HepG2 (cell line): ENCODE measurements around the gene SHMT1. TPM values are rescaled to one million over a fixed set of nuclear protein-coding genes. Genes with fewer than 3 reads are reported as not detected.

Source experiments
- CCDC6 ChIP-seq: sonication (generic); formaldehyde crosslinking; IDR thresholded peaks from 2 replicates; pipeline ENCODE4 v1.8.1; 2022; ENCODE audit warnings: mild to moderate bottlenecking, missing genetic modification reagents, moderate library complexity
- DZIP1 ChIP-seq: sonication (generic); formaldehyde crosslinking; IDR thresholded peaks from 2 replicates; pipeline ENCODE4 v1.5.0; 2020; ENCODE audit warnings: mild to moderate bottlenecking, missing genetic modification reagents
- FOXJ3 ChIP-seq: sonication (generic); formaldehyde crosslinking; IDR thresholded peaks from 2 replicates; pipeline ENCODE4 v1.4.0; 2020; ENCODE audit warnings: missing genetic modification reagents, mild to moderate bottlenecking, borderline replicate concordance
- HNRNPH1 ChIP-seq: fragments of 200-400 bp; formaldehyde crosslinking; optimal IDR thresholded peaks from 2 replicates; pipeline ENCODE3; 2017; ENCODE audit warnings: mild to moderate bottlenecking, low read depth, low read length
- NCOA5 ChIP-seq: sonication (generic); formaldehyde crosslinking; IDR thresholded peaks from 2 replicates; pipeline ENCODE4 v1.4.0; 2020; ENCODE audit warnings: missing genetic modification reagents
- NRL ChIP-seq: sonication (generic); formaldehyde crosslinking; IDR thresholded peaks from 2 replicates; pipeline ENCODE4 v1.5.0; 2020; ENCODE audit warnings: missing genetic modification reagents, mild to moderate bottlenecking, moderate library complexity, borderline replicate concordance
- TFE3 ChIP-seq: IDR thresholded peaks from 2 replicates; pipeline ENCODE4 v1.6.1; 2016
- ZNF20 ChIP-seq: sonication (generic); formaldehyde crosslinking; IDR thresholded peaks from 2 replicates; pipeline ENCODE4 v1.4.0; 2020; ENCODE audit warnings: mild to moderate bottlenecking, moderate library complexity, missing genetic modification reagents
- ZNF33A ChIP-seq: sonication (generic); formaldehyde crosslinking; IDR thresholded peaks from 2 replicates; pipeline ENCODE4 v1.5.1; 2020; ENCODE audit warnings: missing genetic modification reagents, mild to moderate bottlenecking, moderate library complexity, borderline replicate concordance
- ZNF709 ChIP-seq: sonication (generic); formaldehyde crosslinking; IDR thresholded peaks from 2 replicates; pipeline ENCODE4 v1.5.0; 2020; ENCODE audit warnings: mild to moderate bottlenecking, missing genetic modification reagents
- polyA plus RNA-seq, 8 experiments: library from polyadenylated mRNA; depleted of rRNA in 3 of 8; stranded (reverse) in 7 of 8; unstranded in 1 of 8; fragments of >200 nt; fragmentation: Illumina TruSeq in 4 of 8; extraction: Trizol in 4 of 8; gene quantifications; 2 replicates each; pipeline versions ENCODE4 v1.2.1 to v1.2.3, GENCODE V29; 2011 to 2016; ENCODE audit warnings: low read depth in 4 of 8, missing spikeins in 1 of 8, mixed read lengths in 1 of 8; ENCODE audit not compliant: insufficient read depth in 1 of 8
- total RNA-seq, 5 experiments: library from RNA; depleted of rRNA; stranded (reverse); fragments of >200 nt; fragmentation: Illumina TruSeq; extraction: Trizol; gene quantifications; 2 replicates each; pipeline ENCODE4 v1.2.3, GENCODE V29; 2016; ENCODE audit warnings: low read depth in 1 of 5
- TF ChIP-seq, protein P1 (sequence below): conservative IDR thresholded peaks from 2 replicates; pipeline ENCODE4 v1.6.1; 2018; ENCODE audit warnings: missing genetic modification reagents
- TF ChIP-seq, protein P2 (sequence below): sonication (generic); formaldehyde crosslinking; IDR thresholded peaks from 2 replicates; pipeline ENCODE4 v1.4.0; 2020; ENCODE audit warnings: mild to moderate bottlenecking, missing genetic modification reagents
- TF ChIP-seq, protein P3 (sequence below): sonication (generic); formaldehyde crosslinking; IDR thresholded peaks from 2 replicates; pipeline ENCODE4 v1.4.0; 2020; ENCODE audit warnings: mild to moderate bottlenecking, missing genetic modification reagents
- TF ChIP-seq, protein P4 (sequence below): sonication (generic); formaldehyde crosslinking; IDR thresholded peaks from 2 replicates; pipeline ENCODE4 v1.4.0; 2020; ENCODE audit warnings: missing genetic modification reagents

SHMT1 gene
- total and polyA plus RNA-seq, 2 of the 13 experiments (the other 11 are each of a cell fraction or from before 2014, with no cell fraction given), result 21.3 to 48.8 TPM

- TF ChIP-seq, protein P1, sequence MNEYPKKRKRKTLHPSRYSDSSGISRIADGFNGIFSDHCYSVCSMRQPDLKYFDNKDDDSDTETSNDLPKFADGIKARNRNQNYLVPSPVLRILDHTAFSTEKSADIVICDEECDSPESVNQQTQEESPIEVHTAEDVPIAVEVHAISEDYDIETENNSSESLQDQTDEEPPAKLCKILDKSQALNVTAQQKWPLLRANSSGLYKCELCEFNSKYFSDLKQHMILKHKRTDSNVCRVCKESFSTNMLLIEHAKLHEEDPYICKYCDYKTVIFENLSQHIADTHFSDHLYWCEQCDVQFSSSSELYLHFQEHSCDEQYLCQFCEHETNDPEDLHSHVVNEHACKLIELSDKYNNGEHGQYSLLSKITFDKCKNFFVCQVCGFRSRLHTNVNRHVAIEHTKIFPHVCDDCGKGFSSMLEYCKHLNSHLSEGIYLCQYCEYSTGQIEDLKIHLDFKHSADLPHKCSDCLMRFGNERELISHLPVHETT (CRISPR knock-in tag), result 0 out of 2 replicates have a peak, but pooled peaks have one; percentile 39
- TF ChIP-seq NRL (CRISPR knock-in tag), result peak; percentile 89
- peak; percentile 92 for TF ChIP-seq DZIP1 (CRISPR knock-in tag)
- TF ChIP-seq NCOA5, result no peak
- TF ChIP-seq, protein P2, sequence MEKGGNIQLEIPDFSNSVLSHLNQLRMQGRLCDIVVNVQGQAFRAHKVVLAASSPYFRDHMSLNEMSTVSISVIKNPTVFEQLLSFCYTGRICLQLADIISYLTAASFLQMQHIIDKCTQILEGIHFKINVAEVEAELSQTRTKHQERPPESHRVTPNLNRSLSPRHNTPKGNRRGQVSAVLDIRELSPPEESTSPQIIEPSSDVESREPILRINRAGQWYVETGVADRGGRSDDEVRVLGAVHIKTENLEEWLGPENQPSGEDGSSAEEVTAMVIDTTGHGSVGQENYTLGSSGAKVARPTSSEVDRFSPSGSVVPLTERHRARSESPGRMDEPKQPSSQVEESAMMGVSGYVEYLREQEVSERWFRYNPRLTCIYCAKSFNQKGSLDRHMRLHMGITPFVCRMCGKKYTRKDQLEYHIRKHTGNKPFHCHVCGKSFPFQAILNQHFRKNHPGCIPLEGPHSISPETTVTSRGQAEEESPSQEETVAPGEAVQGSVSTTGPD, result no peak
- peak; percentile 37; the same call in 1 of the 2 replicates for TF ChIP-seq FOXJ3 (CRISPR knock-in tag)
- TF ChIP-seq HNRNPH1, result peak; percentile 73
- TF ChIP-seq CCDC6 (CRISPR knock-in tag), result peak; percentile 85
- TF ChIP-seq ZNF33A, result no peak
- TF ChIP-seq, protein P3, sequence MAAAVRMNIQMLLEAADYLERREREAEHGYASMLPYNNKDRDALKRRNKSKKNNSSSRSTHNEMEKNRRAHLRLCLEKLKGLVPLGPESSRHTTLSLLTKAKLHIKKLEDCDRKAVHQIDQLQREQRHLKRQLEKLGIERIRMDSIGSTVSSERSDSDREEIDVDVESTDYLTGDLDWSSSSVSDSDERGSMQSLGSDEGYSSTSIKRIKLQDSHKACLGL (CRISPR knock-in tag), result peak; percentile 92
- TF ChIP-seq, protein P4, sequence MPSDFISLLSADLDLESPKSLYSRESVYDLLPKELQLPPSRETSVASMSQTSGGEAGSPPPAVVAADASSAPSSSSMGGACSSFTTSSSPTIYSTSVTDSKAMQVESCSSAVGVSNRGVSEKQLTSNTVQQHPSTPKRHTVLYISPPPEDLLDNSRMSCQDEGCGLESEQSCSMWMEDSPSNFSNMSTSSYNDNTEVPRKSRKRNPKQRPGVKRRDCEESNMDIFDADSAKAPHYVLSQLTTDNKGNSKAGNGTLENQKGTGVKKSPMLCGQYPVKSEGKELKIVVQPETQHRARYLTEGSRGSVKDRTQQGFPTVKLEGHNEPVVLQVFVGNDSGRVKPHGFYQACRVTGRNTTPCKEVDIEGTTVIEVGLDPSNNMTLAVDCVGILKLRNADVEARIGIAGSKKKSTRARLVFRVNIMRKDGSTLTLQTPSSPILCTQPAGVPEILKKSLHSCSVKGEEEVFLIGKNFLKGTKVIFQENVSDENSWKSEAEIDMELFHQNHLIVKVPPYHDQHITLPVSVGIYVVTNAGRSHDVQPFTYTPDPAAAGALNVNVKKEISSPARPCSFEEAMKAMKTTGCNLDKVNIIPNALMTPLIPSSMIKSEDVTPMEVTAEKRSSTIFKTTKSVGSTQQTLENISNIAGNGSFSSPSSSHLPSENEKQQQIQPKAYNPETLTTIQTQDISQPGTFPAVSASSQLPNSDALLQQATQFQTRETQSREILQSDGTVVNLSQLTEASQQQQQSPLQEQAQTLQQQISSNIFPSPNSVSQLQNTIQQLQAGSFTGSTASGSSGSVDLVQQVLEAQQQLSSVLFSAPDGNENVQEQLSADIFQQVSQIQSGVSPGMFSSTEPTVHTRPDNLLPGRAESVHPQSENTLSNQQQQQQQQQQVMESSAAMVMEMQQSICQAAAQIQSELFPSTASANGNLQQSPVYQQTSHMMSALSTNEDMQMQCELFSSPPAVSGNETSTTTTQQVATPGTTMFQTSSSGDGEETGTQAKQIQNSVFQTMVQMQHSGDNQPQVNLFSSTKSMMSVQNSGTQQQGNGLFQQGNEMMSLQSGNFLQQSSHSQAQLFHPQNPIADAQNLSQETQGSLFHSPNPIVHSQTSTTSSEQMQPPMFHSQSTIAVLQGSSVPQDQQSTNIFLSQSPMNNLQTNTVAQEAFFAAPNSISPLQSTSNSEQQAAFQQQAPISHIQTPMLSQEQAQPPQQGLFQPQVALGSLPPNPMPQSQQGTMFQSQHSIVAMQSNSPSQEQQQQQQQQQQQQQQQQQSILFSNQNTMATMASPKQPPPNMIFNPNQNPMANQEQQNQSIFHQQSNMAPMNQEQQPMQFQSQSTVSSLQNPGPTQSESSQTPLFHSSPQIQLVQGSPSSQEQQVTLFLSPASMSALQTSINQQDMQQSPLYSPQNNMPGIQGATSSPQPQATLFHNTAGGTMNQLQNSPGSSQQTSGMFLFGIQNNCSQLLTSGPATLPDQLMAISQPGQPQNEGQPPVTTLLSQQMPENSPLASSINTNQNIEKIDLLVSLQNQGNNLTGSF, result no peak
- TF ChIP-seq ZNF20 (CRISPR knock-in tag), result no peak
- TF ChIP-seq TFE3, result peak; percentile 76
- peak; percentile 69 for TF ChIP-seq ZNF709 (CRISPR knock-in tag)
Observed at GRCh38 chr17:18363101-18364049, at the start of gene SHMT1 (continued).
